GM18511 (cell line): ENCODE results near the gene ITSN2.

Experiments
- ATAC-seq: cut with Tn5 transposase; IDR thresholded peaks from one replicate; pipeline ENCODE4 v1.9.1; 2021; ENCODE audit warnings: mild to moderate bottlenecking, moderate library complexity; ENCODE audit not compliant: unreplicated experiment

The ITSN2 gene

DNA sequence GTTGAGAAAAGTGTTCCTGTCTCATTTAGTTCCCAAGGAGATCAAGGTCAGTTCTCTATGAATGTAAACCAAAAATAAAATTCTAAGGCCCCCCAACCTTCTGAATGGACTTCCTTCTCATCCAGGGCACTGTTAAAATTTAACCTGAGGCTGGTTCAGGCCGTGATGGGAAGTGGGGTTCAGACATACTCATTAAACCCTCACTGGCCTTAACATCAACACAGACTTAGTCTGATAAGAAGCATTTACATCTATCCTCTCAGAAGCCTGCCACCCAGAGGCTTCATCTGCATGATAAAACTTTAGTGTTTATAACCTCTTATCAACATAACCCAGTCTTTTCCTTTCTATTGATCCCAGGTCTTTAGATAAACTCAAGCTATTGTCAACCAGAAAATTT lies 22.4 kb downstream of the ITSN2 start:
- no peak for ATAC-seq

DNA sequence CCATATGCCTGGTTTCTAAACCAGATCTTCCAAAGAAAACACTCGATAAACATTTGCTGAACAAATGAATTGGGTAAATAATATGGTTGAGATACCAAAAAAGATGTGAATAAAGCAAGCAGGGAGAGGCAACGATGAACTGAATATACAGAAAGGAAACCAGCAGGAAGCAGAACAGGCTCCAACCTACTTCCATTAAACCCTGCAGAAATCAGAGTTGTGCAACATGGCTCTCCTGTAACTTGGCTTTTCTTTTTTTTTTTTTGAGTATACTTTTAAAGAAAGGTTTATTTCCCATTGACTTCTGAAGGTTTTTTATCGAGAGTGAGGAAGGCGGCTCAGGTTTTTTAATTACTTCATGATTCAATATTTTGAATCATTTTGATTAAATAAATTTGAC lies 23.5 kb downstream of the ITSN2 start:
- no peak for ATAC-seq

DNA sequence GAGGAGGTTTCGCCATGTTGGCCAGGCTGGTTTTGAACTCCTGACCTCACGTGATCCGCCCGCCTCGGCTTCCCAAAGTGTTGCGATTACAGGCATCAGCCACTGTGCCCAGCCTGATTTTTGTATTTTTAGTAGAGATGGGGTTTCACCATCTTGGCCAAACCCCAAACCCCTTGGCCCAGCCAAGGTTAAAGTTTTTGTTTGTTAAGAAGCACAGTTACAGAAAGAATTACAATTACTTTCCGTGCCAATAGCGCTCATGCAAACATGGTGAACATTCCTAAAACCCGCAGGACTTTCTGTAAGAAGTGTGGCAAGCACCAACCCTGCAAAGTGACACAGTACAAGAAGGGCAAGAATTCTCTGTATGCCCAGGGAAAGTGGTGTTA lies 26.1 kb downstream of the ITSN2 start:
- no peak for ATAC-seq

DNA sequence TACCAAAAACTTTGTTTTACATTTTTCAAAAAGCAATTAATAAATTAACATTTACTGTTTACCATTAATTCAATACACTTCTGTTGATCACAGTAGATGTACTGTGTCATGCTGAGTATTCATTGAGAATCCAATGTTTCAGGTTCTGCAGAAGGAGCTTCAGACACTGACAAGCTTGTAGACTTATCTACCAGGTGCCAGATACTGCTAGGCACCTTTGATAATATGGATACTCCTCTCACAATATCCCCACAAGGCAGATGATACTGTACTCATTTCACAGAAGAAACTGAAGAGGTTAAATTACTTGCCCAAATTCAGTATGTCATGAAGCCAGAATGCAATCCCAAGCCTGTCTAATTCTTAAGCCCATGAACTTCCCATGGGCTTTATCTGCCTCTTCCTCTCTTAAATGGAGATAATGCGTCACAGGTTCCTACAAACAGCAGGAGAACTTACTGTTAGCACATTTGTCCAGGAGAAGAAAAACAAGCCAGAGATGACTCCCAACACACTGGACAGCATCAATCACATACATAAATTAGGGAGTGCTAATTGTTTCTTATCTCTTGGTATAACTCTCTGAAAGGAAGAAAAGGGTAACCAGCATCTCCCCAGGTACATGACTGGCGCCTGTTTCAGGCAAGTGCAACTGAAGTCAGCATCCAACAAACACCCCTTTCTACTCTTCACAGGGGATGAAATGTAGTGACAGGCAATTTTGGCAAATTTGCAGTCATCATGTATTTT lies 27.4 kb downstream of the ITSN2 start:
- ATAC-seq, result no peak

DNA sequence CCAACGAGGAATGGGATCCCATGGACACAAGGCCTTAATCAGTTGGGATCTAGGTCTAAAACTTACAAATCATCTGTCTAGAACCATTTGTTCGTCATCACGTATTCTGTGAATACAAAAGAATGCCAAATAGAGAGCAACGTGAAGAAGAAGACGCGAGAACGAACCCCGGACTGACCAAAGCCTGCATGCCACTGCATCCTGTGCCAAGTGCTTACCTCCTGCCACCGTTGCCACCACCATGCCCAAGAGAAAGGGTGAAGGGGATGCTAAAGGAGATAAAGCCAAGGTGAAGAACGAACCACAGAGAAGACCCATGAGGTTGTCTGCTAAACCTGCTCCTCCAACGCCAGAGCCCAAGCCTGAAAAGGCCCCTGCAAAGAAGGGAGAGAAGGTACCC lies 30.2 kb downstream of the ITSN2 start:
- ATAC-seq, result peak; percentile 24

DNA sequence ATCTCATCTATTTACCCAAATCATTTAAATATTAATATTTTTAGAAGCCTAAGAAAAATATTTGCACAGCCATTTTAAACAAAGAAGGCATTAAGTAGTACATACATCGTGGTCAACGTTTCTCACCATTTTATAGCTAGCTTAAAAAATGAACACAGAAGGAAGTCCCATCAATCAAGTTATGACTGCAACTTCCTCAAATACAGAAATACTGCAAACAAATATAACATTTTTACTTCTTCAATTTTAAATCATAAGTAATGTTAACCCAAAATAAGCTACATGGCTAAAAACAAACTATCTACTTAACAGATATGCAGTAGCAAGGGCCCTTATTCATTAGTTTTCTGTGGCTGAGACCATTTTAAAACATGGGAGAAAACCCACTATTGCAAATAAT lies 30.6 kb downstream of the ITSN2 start:
- peak; percentile 58 for ATAC-seq

DNA sequence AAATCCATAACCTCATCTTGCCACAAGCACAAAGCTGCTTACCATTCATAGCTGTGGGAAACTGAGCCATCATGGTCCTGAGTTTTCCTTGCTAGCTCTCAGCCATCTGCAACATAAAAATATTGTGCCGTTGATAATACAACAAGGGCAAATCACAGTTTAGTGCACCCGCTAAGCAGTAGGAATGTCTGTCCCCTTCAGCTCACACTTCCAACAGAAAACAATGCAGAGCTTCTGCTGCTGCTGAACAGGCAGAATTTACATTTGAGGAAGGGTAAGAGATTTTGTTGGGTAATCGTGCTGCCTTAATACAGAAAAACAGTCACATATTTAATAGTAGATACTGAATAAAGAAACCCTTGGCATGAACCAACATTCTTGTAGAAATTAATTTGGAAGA lies 32.3 kb downstream of the ITSN2 start:
- no peak for ATAC-seq

DNA sequence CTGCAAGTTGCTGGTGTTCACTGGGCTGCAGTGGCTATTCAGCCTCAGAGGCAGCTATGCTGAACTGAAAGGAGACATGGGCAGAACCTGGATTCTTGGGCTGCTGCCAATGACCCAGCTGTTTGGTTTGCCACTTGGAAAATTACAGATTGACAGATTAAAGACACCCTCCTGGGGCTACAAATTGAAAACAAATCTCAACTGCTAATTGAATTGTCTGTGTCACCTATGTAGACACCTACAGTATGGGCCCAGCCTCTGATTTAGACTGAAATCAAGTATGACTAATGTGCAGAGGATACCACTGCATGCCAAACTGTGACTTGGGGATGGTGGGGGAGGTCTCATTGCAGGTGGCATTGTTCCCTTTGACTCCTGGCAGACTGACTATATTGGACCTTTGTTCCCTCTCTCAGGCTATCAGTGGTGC lies 42.8 kb downstream of the ITSN2 start:
- no peak for ATAC-seq

DNA sequence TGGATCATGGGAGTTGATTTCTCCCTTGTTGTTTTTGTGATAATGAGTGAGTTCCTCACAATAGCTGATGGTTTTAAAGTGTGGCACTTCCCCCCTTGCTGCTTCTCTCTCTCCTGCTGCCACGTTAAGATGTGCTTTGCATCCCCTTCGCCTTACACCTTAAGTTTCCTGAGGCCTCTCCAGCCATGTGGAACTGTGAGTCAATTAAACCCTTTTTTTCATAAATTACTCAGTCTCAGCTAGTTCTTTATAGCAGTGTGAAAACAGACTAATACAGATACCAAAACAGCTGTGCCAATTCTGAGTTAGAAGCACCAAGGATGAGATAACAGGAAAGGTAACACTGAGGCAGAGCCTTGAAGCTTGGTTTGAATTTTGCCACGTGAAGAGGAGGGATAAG lies 44.7 kb downstream of the ITSN2 start:
- peak; percentile 83 for ATAC-seq

DNA sequence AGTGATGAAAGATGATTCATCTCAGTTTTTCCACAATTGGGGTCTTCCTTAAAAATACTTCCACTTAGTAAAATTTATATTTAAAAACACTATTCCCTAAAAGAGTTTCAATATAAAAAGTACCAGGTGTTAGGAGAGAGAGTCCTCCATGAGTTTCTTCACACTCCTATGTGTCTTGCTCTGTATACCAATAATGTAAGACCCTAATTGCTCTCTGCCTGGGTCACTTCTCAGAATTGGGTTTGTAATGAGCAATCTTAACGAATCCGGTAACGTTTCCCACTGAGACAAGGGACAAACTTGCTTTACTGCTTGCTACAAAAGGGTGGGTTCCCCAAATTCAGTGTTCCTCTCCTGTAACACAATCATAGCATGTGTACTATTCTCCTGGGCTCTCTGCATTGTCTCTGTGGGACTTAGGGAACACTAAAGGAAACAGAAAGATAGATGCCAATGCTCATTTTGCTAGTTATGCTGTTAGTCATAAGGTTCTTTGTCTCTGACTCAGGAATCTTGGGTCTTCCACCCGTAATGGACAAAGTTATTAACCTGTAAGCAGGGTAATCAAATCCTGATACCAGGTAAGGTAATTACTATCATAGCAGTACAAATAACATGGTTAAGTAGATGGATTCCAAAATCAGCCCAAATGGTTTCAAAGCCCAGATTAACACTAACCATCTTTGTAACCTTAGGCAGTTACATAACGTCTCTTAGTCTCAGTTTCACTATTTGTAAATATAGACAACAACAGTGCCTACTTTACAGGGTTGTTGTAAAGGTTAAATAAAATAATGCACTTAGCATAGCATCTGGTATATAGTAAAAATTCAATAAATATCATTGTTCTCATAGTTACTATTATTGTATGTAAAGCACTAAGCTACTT lies 46.3 kb downstream of the ITSN2 start:
- no peak for ATAC-seq

DNA sequence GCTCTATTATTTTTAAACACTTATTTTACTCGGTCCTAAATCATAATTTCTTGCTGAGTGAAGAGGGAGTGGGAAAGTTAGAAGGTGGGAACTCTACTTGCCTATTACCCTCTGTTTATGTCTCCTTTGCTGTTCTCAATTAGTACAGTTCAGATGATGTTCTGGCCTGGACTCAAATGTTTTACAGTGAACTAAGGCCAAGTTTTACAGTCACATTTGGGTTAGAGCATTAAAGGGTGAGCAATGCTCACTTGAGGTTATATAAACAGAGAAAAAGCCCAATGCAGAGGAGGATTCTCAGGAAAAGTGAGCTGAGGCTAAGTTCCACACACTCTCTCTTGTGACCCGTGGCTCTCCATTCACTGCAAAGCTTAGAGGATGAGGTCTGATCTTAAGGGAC lies 52.4 kb downstream of the ITSN2 start:
- no peak for ATAC-seq

DNA sequence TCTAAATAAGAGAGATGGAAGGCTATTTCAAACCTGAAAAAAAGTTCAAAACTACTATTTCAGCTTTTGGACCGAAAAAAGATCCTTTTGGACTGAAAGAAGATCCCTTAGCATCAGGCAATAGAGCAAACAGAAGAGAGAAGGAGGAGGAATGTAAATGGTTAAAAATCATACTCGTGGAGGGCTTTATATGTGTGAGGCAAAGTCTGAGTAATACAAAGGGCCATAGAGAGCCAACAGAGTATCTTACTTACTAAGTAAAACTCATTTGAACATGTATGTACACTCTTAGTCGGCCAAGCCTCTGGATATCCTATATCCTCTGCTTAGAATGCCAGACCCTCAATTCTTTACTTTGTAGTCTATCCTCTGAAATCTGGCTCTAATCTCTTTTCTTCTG lies 55.7 kb downstream of the ITSN2 start:
- ATAC-seq, result no peak

DNA sequence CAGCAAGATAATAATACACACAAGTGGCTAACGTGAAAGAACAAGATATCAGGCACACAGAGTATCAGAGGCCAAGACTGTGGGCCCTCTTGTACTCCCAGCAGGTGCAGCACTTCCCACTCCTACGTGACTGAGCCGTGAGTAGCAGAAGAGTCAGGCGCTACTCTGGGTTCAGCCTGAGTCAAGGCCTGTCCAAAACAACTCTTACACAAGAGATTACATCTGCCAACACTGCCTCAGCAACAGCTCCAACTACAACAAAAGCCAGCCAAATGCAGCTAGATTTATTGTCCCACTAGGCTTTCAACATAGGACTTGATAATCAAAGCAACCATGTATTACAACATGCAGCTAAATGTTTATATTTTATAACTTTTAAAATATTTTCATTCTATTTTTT lies 56.2 kb downstream of the ITSN2 start:
- no peak for ATAC-seq

DNA sequence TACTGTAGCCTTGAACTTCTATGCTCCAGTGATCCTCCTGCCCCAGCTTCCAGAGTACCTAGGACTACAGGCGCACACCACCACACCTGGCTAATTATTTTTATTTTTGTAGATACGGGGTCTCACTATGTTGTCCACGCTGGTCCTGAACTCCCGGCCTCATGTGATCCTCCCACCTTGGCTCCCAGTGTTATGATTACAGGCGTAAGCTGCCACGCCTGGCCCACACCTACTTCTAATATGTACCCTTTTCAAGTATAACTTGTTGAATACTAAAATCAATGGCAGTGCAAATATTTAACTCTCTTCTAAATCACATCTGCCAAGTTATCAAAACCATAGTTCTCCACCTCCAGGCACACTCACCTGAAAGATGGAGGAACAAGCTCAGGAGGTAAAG lies 58.7 kb downstream of the ITSN2 start:
- no peak for ATAC-seq

DNA sequence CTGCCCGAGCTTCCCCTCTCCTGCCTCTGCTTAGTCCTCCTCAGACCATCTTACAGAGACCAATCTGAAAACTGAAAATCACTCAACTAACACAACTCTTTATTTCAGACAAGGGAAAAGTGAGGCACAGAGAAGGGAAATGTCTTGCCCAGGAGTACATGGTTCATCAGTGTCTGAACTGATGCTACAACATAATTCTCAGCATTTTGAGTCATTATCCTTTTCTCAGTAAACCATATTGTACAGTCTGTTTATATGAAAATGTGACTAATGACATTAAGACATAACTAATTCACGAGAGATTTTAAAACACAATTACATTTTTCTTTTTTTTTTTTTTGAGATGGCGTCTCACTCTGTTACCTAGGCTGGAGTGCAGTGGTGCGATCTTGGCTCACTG lies 62.7 kb downstream of the ITSN2 start:
- ATAC-seq, result no peak

DNA sequence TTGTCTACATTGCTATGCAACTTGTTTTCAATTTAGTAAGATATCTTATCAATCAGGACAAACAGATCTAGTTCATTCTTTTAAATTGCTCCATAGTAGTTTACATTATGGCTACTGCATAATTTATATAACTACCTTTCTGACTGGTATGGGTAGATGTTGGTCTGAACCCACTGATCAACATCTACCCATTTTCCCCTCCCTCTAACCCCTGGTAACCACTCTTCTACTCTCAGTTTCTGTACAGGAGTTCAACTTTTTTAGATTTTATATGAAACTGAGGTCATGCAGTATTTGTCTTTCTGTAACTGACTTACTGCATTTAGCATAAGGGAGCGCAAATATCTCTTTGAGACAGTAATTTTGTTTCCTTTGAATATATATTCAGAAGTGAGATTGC lies 73.2 kb downstream of the ITSN2 start:
- no peak for ATAC-seq

DNA sequence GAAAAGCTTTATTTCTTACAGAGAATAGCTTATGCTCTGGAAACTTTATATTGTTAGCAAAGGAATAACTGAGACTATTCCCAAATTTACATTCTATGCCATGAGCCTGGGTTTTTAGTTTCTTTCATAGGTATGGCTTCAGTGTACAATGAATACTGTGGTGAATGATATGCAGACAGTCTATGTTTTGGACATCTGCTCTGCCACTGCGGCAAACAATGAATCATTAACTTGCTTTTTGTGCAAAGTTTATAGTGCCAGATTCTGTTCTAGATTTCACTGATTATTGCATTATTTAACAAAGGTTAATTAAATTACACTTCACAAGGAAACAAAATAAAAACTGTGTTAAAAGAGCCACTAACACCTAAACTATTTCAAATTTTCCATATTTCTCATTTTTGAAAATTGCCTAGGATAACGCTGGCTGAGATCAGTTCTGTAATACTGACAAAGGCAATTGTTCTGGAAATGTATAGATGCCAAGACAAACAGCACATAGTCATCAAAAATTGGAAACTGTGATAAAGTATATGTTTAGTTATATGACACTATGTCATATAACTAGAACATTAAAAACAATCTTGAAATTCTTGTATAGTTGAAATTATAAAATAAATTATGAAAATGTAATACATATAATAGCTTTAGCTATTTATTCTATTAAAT lies 74.7 kb downstream of the ITSN2 start:
- ATAC-seq, result no peak

DNA sequence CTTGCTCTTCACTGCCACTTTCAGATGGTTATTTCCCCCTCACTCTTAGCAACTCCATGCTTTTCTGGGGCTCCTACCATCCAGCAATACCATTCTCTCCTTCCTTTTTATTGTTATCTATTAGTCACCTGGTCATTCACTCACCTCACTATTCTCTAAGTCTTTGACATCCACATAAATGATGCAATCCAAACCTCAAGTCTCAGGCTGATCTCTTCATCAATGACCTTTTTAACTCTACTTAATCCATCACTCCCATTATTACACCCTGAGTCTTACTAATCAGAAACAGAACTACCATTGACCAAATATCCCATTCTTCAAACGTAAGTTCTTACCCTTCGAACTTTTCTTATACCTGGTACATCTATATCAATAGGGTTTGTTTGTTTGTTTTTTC lies 79.7 kb downstream of the ITSN2 start:
- no peak for ATAC-seq

DNA sequence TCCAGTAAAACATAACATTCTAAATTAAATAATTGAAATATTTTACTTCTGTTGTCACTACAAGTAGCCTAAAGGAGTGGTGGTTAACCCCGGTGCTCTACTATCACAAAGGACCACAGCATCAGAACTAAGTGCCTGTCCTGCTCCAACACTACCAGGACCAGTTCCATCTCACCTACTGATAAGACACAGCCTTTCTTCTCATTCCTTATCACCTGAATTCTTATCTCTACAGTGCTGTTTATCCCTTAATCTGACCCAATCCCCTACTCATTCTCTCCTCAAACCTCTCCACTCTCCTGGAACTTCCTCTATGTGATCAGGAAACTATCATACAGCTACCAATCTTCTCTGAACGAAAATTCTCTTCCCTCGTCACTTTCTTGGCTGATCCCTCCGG lies 80.2 kb downstream of the ITSN2 start:
- ATAC-seq, result no peak

DNA sequence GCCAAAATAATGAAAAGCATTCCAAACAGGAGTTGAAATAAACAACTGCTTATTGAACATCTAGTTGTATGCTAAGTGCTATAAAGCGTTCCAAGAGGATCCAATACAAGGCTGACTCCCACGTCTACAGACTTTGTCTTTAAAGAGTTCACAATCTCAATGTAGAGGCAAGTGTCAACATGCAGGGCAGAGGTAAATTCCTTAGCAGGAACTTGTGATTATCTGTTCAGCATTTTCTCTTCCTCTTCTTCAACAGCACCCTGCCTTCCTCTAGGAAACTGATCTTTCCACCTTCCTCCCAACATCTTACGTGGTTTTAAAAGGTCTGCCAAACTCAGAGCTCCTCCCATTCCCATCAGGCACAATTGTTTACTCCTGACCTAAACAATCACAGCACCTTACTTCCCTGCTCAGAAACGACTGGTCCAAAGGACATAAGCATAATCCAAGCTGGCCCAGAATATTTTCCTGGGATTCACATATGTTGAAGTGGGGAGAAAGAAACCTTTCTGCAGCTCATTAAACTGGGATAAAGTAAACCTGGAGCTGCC lies 83.9 kb downstream of the ITSN2 start:
- ATAC-seq, result no peak

DNA sequence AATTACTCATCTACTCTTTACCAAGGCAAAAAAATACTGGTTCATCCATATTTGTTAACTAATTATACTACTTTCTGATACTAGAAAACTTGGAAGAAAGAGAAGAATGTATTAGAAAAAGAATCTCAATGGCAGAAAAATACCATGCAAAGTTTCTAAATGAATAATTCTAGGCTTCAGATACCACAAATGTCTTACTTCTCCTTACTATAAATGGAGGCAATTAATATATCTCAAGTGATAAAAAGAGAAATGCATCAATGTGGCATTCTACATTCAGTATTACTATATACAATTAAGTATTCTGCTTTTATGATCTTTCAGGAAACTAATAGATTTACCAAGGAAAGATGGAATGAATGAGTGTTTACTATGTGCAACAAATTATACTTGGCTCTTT lies 85.5 kb downstream of the ITSN2 start:
- no peak for ATAC-seq

DNA sequence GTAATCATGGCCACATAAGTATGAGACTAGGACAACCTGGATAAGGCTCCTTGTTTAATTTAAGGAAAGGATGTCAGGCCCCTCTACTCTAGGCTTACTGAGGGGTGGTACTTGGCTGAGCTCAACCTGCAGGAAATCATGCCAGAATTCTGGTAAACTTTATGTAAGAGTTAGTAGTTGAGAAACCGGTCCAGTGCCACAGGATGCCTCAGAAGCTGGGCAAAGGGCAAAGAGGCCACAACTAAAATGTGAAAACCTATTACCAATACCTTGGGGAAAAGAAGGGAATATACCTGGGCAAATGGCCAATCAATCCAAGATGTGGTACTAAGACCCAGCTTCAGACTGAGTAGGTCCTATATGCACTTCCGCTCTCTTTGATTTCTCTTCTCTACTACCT lies 86.7 kb downstream of the ITSN2 start:
- ATAC-seq, result no peak
